Measurements from ENCODE around the gene CWC27. TPM values are rescaled to one million over a fixed set of nuclear protein-coding genes. Genes with fewer than 3 reads are reported as not detected.
"Not testable (repeated sequence)": the region's sequence is repeated elsewhere in the genome, so short reads cannot be mapped to it uniquely, and the experiment has no call there.

The CWC27 gene
- total RNA-seq, 1 donor from 2014 or later: 29.3 TPM

DNA sequence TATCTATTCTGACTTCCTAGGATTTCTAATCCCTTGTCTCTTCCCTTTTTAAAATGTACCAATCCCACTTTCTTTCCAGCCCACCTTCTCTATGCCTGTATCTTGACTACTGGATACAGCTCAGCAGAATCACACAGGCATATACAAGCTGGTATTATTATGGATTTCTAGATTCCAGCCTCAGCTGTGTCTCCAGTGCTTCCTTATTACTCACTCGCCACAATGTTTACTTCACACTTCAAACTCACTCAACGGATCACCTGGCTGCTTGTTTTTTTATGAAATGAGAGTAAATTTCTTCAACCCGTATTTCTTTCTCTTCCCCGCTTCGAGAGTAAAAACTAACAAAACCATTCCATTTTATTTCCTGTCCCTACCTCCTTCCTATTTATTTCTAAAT lies 38.8 kb downstream of the CWC27 start:
- no peaks in the 10 kb centered on the region for H3K27me3 Mint-ChIP-seq (ENCODE audit: unreplicated experiment)
- TF ChIP-seq, protein P1, sequence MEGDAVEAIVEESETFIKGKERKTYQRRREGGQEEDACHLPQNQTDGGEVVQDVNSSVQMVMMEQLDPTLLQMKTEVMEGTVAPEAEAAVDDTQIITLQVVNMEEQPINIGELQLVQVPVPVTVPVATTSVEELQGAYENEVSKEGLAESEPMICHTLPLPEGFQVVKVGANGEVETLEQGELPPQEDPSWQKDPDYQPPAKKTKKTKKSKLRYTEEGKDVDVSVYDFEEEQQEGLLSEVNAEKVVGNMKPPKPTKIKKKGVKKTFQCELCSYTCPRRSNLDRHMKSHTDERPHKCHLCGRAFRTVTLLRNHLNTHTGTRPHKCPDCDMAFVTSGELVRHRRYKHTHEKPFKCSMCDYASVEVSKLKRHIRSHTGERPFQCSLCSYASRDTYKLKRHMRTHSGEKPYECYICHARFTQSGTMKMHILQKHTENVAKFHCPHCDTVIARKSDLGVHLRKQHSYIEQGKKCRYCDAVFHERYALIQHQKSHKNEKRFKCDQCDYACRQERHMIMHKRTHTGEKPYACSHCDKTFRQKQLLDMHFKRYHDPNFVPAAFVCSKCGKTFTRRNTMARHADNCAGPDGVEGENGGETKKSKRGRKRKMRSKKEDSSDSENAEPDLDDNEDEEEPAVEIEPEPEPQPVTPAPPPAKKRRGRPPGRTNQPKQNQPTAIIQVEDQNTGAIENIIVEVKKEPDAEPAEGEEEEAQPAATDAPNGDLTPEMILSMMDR (IDR thresholded peaks at IDR 0.05; ENCODE audit: unreplicated experiment): no peak
- no peaks in the 10 kb centered on the region for H3K9me3 Mint-ChIP-seq (ENCODE audit: unreplicated experiment)
- H3K4me3 Mint-ChIP-seq (ENCODE audit: unreplicated experiment): no peak overlapping the region
- H3K4me1 Mint-ChIP-seq (ENCODE audit: unreplicated experiment): peaks cover 3% of the 10 kb centered on the region
- no peaks in the 10 kb centered on the region for H3K36me3 Mint-ChIP-seq (ENCODE audit: low read depth, unreplicated experiment)
- no peak for DNase-seq (ENCODE audit: low spot score)
- no peak overlapping the region for H3K27ac Mint-ChIP-seq (ENCODE audit: unreplicated experiment)

- Mint-ChIP-seq H3K36me3 (ENCODE audit: low read depth, unreplicated experiment) (no peaks in the 10 kb centered on the region), H3K9me3 (ENCODE audit: unreplicated experiment) (no peaks in the 10 kb centered on the region), H3K27ac (ENCODE audit: unreplicated experiment) (no peak overlapping the region), H3K27me3 (ENCODE audit: unreplicated experiment) (no peaks in the 10 kb centered on the region), H3K4me1 (ENCODE audit: unreplicated experiment) (peaks cover 6% of the 10 kb centered on the region), H3K4me3 (ENCODE audit: unreplicated experiment) (no peak overlapping the region)
- peak; percentile 6 for DNase-seq (ENCODE audit: low spot score)
- TF ChIP-seq, protein P1 (IDR thresholded peaks at IDR 0.05; ENCODE audit: unreplicated experiment): peak; percentile 75
Measured at GRCh38 chr5:64811050-64811640, 42.4 kb downstream of the CWC27 start.

DNA sequence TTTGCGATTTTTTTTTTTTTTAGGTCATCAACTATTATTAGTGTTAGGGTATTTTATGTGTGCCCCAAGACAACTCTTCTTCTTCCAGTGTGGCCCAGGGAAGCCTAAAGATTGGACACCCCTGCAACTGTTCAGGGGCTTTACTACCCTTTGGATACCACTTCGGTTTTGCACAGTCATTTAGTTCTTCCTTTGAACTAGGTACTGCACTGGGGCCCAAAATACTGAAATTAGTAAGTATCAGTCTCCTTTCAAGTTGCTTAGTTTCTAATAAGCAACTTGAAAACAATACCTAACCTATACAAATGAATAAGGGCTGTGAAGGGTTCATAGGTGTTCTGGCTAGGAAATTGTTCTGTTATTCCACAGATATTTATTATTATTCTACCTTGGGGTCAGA lies 45.3 kb downstream of the CWC27 start:
- Mint-ChIP-seq H3K4me3 (ENCODE audit: unreplicated experiment) (no peak overlapping the region), H3K4me1 (ENCODE audit: unreplicated experiment) (peaks cover 24% of the 10 kb centered on the region), H3K36me3 (ENCODE audit: low read depth, unreplicated experiment) (peaks cover 7% of the 10 kb centered on the region), H3K27ac (ENCODE audit: unreplicated experiment) (no peak overlapping the region), H3K9me3 (ENCODE audit: unreplicated experiment) (no peaks in the 10 kb centered on the region), H3K27me3 (ENCODE audit: unreplicated experiment) (no peaks in the 10 kb centered on the region)
- DNase-seq (ENCODE audit: low spot score): no peak
- TF ChIP-seq, protein P1 (IDR thresholded peaks at IDR 0.05; ENCODE audit: unreplicated experiment): no peak

GRCh38 chr5:64818245-64818644 lies 49.5 kb downstream of the CWC27 start:
- peaks cover 7% of the 10 kb centered on the region for H3K36me3 Mint-ChIP-seq (ENCODE audit: low read depth, unreplicated experiment)
- DNase-seq (ENCODE audit: low spot score): no peak
- H3K27ac Mint-ChIP-seq (ENCODE audit: unreplicated experiment): no peak overlapping the region
- no peaks in the 10 kb centered on the region for H3K9me3 Mint-ChIP-seq (ENCODE audit: unreplicated experiment)
- no peak overlapping the region for H3K4me3 Mint-ChIP-seq (ENCODE audit: unreplicated experiment)
- H3K4me1 Mint-ChIP-seq (ENCODE audit: unreplicated experiment): peaks cover 39% of the 10 kb centered on the region
- TF ChIP-seq, protein P1 (IDR thresholded peaks at IDR 0.05; ENCODE audit: unreplicated experiment): no peak
- H3K27me3 Mint-ChIP-seq (ENCODE audit: unreplicated experiment): no peaks in the 10 kb centered on the region

DNA sequence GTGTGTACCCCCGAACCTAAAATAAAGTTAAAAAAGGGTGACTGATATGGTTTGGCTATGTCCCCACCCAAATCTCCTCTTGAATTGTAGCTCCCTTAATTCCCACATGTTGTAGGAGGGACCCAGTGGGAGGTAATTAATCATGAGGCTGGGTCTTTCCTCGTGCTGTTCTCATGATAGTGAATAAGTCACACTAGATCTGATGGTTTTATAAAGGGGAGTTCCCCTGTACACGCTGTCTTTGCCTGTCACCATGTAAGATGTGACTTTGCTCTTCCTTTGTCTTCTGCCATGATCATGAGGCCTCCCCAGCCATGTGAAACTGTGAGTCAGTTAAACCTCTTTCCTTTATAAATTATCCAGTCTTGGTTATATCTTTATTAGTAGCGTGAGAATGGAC lies 50.6 kb downstream of the CWC27 start:
- not testable (repeated sequence) for DNase-seq (ENCODE audit: low spot score); H3K4me3 Mint-ChIP-seq (ENCODE audit: unreplicated experiment); H3K9me3 Mint-ChIP-seq (ENCODE audit: unreplicated experiment); H3K27ac Mint-ChIP-seq (ENCODE audit: unreplicated experiment); H3K36me3 Mint-ChIP-seq (ENCODE audit: low read depth, unreplicated experiment); H3K27me3 Mint-ChIP-seq (ENCODE audit: unreplicated experiment)
- peaks cover 39% of the 10 kb centered on the region for H3K4me1 Mint-ChIP-seq (ENCODE audit: unreplicated experiment)
